Measurements from ENCODE around the gene FOXI1.

FOXI1 gene

DNA sequence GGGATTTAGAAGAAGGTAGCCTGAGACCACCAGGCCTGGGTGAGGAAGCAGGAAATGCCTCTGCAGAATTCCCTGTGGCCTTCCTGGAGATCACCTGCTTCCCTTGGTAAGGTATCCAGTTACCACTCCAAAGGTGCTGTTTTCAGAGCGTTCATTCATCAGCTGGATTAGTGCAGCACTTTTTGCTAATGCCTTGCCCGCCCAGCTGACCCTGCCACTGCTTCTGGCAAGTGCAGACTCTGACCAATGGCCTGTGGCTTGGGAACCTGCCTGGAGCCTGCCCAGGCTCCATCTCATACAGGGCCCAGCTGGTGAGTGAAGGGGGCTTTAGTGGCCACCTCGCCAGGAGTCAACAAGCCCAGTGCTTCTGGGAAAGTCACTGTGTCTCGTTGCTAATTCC, 48.6 kb downstream of the FOXI1 start:
- no peak for DNase-seq

DNA sequence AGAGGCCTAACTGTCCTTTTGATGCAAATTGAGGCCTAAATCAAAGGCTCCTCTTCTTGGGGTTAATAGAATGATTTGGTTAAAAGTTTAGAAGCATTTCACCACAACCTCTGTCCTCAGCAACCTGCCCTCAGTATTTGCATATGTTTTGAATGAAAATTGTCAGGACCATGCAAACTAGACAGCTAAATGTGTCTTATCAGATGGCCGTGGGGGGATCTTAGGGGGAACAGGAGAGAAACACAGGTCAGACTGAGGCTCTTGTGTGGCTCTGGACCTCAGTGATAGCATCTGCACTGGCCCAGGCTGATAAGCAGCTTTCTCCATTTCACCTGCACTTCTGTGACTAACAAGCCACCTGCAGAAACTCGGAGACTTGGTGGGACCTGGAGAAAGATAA, 49.0 kb downstream of the FOXI1 start:
- DNase-seq: no peak

DNA sequence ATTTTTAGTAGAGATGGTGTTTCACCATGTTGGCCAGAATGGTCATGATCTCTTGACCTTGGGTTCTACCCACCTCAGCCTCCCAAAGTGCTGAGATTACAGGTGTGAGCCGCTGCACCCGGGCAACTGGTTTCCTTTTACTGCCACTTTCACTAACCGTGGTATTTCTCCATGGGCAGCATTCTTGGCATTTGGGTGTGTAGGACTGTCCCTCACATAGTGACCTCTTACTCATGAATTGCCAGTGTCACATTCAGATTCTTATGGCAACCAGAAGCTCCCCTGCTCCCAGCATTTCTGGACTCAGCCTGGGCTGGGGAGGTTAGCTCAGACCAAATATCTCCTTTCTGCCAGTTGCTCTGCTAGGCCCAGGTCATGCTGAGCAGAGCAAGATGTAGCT, 50.1 kb downstream of the FOXI1 start:
- DNase-seq: no peak

DNA sequence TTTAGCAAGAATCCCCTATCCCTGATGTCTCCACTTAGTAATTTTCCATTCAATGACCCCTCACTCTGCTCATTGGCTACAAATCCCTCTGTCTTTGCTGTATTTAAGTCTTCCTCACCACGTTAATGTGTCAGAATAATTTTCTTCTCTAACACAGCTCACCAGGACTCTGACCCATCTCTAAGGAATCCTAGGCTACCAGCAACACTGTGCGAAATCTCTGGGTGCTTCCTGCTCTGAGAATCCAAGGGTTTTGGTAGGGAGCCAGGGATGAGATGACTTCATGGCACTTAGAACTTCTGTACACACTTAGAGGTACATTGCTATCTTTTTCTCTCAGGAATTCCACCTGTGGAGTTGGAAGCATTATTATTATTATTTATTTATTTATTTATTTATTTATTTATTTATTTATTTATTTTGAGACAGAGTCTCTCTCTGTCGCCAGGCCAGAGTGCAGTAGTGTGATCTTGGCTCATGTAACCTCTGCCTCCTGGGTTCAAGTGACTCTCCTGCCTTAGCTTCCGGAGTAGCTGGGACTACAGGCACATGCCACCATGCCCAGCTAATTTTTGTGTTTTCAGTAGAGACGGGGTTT, 53.5 kb downstream of the FOXI1 start:
- DNase-seq: no peak

Measured in activated CD4-positive, alpha-beta T cell treated with anti-CD3 and anti-CD28 coated beads for 1 hour (primary cell).